ENCODE measurements around the gene CEP41. TPM values are rescaled to one million over a fixed set of nuclear protein-coding genes. Genes with fewer than 3 reads are reported as not detected.

Gene CEP41
- total RNA-seq, 2 experiments from 2014 or later, result 16.0 to 18.2 TPM

DNA sequence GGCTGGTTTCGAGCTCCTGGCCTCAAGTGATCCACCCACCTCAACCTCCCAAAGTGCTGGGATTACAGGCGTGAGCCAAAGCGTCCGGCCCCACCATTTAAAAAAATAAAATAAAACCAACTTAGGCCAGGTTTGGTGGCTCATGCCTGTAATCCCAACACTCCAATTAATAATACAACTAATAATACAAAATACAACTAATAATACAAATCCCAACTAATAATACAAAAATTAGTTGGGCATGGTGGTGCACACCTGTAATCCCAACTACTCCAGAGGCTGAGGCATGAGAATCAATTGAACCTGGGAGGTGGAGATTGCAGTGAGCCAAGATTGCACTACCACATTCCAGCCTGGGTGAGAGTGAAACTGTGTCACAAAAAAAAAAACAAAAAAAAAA, 27.6 kb downstream of the CEP41 start:
- H3K27ac Mint-ChIP-seq, result no peak overlapping the region
- peaks cover 57% of the 10 kb centered on the region for H3K4me1 Mint-ChIP-seq (ENCODE audit: low read depth)
- H3K27me3 Mint-ChIP-seq (ENCODE audit: low read depth), result no peaks in the 10 kb centered on the region
- DNase-seq, result no peak
- CTCF ChIA-PET, result interaction anchor here (0.6 kb wide), 1 partner anchor 419 kb away, joined by 3 read pairs; no protein-coding TSS in a partner anchor
- no peak overlapping the region for H3K4me3 Mint-ChIP-seq
- no peaks in the 10 kb centered on the region for H3K9me3 Mint-ChIP-seq
- intact Hi-C loops (cut with micrococcal nuclease), result no loop called here
- H3K36me3 Mint-ChIP-seq (ENCODE audit: low read depth), result peaks cover 8% of the 10 kb centered on the region

DNA sequence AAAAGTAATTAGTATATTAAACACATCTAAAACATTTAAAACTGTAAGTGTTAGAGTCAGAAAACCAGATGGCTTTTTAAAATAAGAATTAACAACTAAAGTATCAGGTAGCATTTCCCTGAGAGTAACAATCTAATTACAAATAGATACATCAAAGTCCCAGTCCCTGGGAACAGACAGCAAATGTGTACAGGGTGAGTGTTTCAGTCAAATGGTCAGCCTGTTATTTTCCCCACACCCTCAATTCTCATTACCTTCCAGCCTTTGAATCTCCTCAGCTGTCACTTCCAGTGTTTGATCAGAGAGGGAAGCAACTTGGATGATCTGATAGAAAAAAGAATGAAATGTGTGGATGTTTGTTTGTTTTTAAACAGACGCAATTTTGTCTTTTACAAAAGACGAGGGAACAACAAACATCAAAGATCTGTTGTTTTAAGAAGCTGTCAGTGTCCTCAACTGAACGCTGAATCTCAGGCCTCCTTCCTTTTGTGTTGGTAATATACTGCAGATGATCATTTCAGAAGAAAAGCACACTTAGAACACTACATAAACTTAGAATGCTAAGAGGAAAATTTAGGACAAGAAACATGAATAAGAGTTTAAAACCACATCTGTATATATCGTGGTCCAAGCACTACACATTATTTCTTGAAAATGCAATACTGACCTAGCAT, 29.8 kb downstream of the CEP41 start:
- CTCF ChIA-PET, result interaction anchor here (0.6 kb wide), 1 partner anchor 157 kb away, joined by 3 read pairs; no protein-coding TSS in a partner anchor
- Mint-ChIP-seq H3K36me3 (ENCODE audit: low read depth) (peaks cover 8% of the 10 kb centered on the region), H3K9me3 (no peaks in the 10 kb centered on the region), H3K4me1 (ENCODE audit: low read depth) (peaks cover 36% of the 10 kb centered on the region), H3K4me3 (no peak overlapping the region), H3K27me3 (ENCODE audit: low read depth) (no peaks in the 10 kb centered on the region), H3K27ac (no peak overlapping the region)
- DNase-seq, result no peak
- intact Hi-C loops (cut with micrococcal nuclease), result no loop called here

DNA sequence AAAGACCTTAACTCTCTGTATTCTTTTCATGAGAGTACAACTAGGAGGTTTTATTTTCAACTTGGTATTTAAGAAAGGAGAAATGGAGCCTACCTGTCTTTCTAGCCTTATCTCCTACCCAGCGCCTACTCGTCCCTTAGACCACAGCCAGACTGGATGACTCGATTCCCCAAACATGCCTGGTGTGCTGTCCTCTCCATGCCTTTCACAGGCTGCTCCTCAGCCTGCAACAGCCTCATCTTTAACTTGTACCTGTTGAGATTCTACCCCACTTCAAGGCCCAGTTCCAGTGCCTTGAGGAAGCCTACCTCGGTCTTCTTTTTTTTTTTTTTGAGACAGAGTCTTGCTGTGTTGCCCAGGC, 31.1 kb downstream of the CEP41 start:
- no peak for DNase-seq
- H3K4me3 Mint-ChIP-seq, result no peak overlapping the region
- CTCF ChIA-PET, result no interaction called here
- H3K27ac Mint-ChIP-seq, result no peak overlapping the region
- peaks cover 8% of the 10 kb centered on the region for H3K36me3 Mint-ChIP-seq (ENCODE audit: low read depth)
- no peaks in the 10 kb centered on the region for H3K9me3 Mint-ChIP-seq
- intact Hi-C loops (cut with micrococcal nuclease), result no loop called here
- no peaks in the 10 kb centered on the region for H3K27me3 Mint-ChIP-seq (ENCODE audit: low read depth)
- peaks cover 24% of the 10 kb centered on the region for H3K4me1 Mint-ChIP-seq (ENCODE audit: low read depth)

DNA sequence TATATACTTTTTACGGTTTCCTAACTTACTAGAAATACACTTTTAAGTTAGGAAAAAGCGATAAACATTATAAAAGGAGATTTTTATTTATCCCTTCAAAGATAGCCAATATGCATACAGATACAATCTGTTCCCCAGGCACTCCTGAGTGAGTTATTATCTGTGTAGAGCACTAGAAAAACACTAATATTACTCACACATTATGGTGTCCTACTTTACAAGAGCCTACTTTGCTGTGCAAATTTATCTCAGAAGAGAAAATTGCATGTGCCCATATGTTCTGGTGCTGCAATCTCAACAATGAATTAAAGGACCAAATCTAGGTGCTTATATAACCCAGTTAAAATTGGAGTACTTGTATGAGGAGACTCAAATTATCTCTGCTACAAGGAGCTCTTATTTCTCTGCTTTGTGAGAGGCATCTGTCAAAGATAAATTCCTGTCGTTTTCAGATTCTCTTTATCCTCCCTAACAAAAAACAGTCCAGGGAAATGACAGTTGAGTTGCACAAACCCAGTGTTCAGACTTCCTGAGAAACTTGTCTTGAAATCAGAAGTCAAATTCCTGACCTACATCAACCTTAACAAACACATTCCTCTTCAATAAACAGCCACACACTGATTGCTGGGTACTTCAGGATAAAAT, 31.6 kb downstream of the CEP41 start:
- no peaks in the 10 kb centered on the region for H3K27me3 Mint-ChIP-seq (ENCODE audit: low read depth)
- no peak overlapping the region for H3K27ac Mint-ChIP-seq
- no peaks in the 10 kb centered on the region for H3K9me3 Mint-ChIP-seq
- H3K4me1 Mint-ChIP-seq (ENCODE audit: low read depth), result peaks cover 20% of the 10 kb centered on the region
- intact Hi-C loops (cut with micrococcal nuclease), result no loop called here
- peaks cover 8% of the 10 kb centered on the region for H3K36me3 Mint-ChIP-seq (ENCODE audit: low read depth)
- H3K4me3 Mint-ChIP-seq, result no peak overlapping the region
- CTCF ChIA-PET, result no interaction called here
- no peak for DNase-seq

DNA sequence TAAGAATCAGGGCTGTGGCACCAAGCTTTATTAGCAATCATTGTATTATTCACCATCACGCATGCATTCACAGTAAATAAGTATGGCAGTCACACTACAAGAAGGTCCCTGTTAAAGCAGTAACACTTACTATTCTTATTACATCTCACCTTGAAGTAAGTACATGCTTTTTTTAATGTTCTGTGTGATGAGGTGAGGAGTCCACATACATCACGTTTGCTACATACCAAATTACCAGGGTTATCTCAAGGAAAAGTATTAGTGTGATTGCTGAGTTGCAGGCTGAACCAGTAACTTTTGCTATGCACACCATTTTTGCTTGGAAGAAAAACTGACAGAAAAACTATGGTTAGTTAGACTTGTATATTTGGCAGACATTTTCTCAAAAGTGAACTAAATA, 35.8 kb downstream of the CEP41 start:
- peaks cover 16% of the 10 kb centered on the region for H3K36me3 Mint-ChIP-seq (ENCODE audit: low read depth)
- no peak overlapping the region for H3K27ac Mint-ChIP-seq
- CTCF ChIA-PET, result no interaction called here
- no peaks in the 10 kb centered on the region for H3K27me3 Mint-ChIP-seq (ENCODE audit: low read depth)
- no peak for DNase-seq
- intact Hi-C loops (cut with micrococcal nuclease), result no loop called here
- H3K9me3 Mint-ChIP-seq, result no peaks in the 10 kb centered on the region
- peaks cover 4% of the 10 kb centered on the region for H3K4me1 Mint-ChIP-seq (ENCODE audit: low read depth)
- H3K4me3 Mint-ChIP-seq, result no peak overlapping the region

DNA sequence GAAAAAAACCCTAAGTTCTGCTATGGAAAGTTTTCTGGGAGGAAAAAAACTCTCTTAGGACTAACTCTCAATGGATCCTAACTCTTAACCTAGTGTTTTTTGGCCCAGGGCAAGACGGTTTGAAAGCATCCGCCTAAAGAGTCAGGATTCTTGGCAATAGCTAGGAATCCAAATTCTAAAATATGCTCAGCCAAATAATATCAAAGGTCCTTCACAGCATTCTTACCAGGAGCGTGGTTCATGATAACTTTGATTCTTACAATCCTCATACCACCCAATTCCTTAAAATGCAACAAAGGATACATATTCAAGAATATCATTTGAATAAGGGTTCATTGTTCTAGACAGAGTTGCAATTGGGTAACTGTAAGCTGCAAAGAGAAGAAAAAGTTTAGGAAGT, 39.2 kb downstream of the CEP41 start:
- intact Hi-C loops (cut with micrococcal nuclease), result no loop called here
- Mint-ChIP-seq H3K9me3 (no peaks in the 10 kb centered on the region), H3K4me1 (ENCODE audit: low read depth) (no peaks in the 10 kb centered on the region), H3K27ac (no peak overlapping the region), H3K27me3 (ENCODE audit: low read depth) (no peaks in the 10 kb centered on the region), H3K4me3 (no peak overlapping the region), H3K36me3 (ENCODE audit: low read depth) (peaks cover 17% of the 10 kb centered on the region)
- CTCF ChIA-PET, result no interaction called here
- no peak for DNase-seq

DNA sequence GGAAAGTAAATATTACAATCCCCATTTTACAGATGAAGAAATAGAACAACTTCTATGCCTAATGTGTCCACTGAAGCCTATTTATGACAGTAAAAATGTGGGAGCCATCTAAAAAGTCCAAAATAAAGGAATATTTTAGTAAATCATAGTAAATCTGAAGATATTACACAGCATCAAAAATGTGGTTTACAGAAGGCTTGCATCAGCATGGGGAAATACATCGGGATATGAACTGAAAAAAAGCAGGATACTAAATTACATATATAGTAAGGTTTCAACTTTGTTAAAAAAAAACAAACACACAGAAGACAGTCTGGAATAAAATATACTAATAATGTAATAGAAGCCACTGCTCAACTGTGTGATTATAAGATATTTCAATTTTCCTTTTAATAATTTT, 39.7 kb downstream of the CEP41 start:
- Mint-ChIP-seq H3K9me3 (no peaks in the 10 kb centered on the region), H3K4me3 (no peak overlapping the region), H3K27me3 (ENCODE audit: low read depth) (no peaks in the 10 kb centered on the region), H3K4me1 (ENCODE audit: low read depth) (no peaks in the 10 kb centered on the region), H3K27ac (no peak overlapping the region), H3K36me3 (ENCODE audit: low read depth) (peaks cover 17% of the 10 kb centered on the region)
- CTCF ChIA-PET, result no interaction called here
- intact Hi-C loops (cut with micrococcal nuclease), result no loop called here
- no peak for DNase-seq

DNA sequence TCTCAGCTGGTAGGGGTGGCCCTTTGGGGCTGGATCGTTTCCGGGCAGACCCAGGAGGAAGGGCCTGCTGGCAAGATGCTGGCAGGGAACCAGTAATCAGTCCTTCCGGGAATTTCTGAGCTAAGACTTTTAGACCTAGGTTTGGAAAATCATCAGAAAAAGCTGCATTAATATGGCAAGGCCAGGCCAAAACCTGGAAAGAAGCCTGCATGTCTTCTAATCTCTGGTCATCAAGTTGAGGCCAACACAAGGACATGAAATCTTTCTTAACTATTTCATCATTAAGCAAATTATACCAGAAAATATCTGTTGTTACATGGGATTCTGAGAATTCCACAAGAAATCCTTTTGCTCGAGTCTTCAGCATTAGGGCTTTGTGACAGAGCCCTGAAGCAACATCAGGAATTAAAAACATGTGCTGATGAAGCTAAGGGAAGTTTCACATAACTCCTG, 40.7 kb downstream of the CEP41 start:
- Mint-ChIP-seq H3K4me3 (no peak overlapping the region), H3K36me3 (ENCODE audit: low read depth) (peaks cover 17% of the 10 kb centered on the region), H3K27me3 (ENCODE audit: low read depth) (no peaks in the 10 kb centered on the region), H3K27ac (no peak overlapping the region), H3K4me1 (ENCODE audit: low read depth) (peaks cover 4% of the 10 kb centered on the region), H3K9me3 (no peaks in the 10 kb centered on the region)
- intact Hi-C loops (cut with micrococcal nuclease), result no loop called here
- CTCF ChIA-PET, result no interaction called here
- DNase-seq, result no peak

DNA sequence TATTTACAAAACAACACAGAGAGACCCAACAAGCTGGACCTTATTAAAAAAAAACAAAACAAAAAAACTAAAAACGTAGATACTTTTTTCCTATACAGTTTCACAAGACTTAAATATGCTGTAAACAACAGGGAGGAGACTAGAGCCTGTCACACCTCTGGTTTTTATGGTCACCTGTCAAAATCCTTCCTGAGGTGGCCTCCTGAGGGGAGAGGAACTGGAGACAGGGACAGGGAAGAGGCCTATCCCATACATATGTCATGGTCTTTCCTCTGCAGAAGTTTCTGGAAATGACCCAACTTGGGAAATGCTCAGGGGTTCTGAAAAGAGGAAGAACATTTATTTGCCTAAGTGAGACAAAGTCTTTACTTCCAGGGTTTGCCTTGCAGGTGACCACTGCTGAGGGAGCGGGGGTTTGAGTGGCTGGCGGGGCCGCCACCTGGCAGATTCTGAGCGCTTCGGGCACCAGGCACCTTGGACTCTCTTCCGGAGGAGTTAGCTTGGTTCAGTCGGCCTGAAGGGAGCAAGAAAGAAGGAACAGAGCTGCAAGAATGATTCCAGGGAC, 42.2 kb downstream of the CEP41 start:
- DNase-seq, result no peak
- H3K9me3 Mint-ChIP-seq, result no peaks in the 10 kb centered on the region
- intact Hi-C loops (cut with micrococcal nuclease), result no loop called here
- H3K27me3 Mint-ChIP-seq (ENCODE audit: low read depth), result no peaks in the 10 kb centered on the region
- CTCF ChIA-PET, result no interaction called here
- peaks cover 18% of the 10 kb centered on the region for H3K4me1 Mint-ChIP-seq (ENCODE audit: low read depth)
- no peak overlapping the region for H3K4me3 Mint-ChIP-seq
- H3K36me3 Mint-ChIP-seq (ENCODE audit: low read depth), result peaks cover 17% of the 10 kb centered on the region
- H3K27ac Mint-ChIP-seq, result no peak overlapping the region

DNA sequence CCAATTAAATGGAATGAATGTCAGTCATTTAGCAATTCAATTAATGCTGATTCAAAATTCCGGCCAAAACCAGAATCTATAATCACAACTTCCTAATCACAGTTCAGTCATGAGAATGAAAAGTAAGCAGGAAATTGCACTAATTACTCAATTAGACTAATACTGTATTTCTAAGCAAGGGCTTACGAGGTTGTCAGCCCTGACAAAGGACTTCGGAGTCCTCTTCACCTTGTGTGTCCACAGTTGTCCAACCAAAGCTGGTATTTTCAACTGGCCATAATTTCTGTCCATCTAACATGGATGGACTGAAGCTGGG, 43.1 kb downstream of the CEP41 start:
- H3K4me3 Mint-ChIP-seq, result no peak overlapping the region
- DNase-seq, result no peak
- H3K27me3 Mint-ChIP-seq (ENCODE audit: low read depth), result no peaks in the 10 kb centered on the region
- no peaks in the 10 kb centered on the region for H3K9me3 Mint-ChIP-seq
- H3K27ac Mint-ChIP-seq, result no peak overlapping the region
- H3K4me1 Mint-ChIP-seq (ENCODE audit: low read depth), result peaks cover 20% of the 10 kb centered on the region
- peaks cover 17% of the 10 kb centered on the region for H3K36me3 Mint-ChIP-seq (ENCODE audit: low read depth)
- CTCF ChIA-PET, result interaction anchor here (0.7 kb wide), 1 partner anchor 361 kb away, joined by 3 read pairs; no protein-coding TSS in a partner anchor
- intact Hi-C loops (cut with micrococcal nuclease), result no loop called here

DNA sequence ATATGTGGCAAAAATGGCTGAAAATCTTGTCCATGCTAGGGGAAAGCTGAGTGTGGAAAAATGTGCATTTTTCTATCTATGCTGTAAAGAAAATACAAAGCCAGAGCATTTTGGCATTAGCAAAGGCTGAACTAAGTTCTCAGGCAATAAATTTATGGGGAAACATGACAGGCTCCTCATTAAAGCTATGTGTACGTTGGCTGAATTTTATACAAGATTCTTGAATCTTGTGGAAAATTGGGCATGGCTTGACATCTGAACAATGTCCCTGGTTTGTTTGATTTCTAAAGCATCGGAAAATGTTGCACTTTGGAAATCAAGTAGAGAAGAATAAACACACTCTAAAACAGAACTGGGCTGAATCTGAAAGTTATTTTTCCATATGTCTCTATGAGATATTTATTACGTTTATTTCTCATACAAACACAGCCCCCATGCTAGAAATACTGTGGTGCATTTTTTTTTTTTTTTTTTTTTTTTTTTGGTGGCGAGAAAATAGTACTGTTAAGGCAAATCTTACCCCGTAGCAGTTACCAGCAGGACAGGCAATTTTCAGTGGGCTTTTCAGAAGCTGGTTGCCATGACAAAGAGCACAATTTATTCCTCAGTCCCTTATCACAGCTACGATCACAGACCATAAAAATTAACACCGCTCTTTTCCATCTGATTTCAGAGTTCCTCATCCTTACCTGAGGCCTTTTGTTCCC, 43.6 kb downstream of the CEP41 start:
- Mint-ChIP-seq H3K9me3 (no peaks in the 10 kb centered on the region), H3K4me1 (ENCODE audit: low read depth) (peaks cover 20% of the 10 kb centered on the region), H3K27ac (no peak overlapping the region), H3K36me3 (ENCODE audit: low read depth) (peaks cover 12% of the 10 kb centered on the region), H3K27me3 (ENCODE audit: low read depth) (no peaks in the 10 kb centered on the region), H3K4me3 (no peak overlapping the region)
- CTCF ChIA-PET, result interaction anchor here (0.7 kb wide), 1 partner anchor 361 kb away, joined by 3 read pairs; no protein-coding TSS in a partner anchor
- intact Hi-C loops (cut with micrococcal nuclease), result no loop called here
- DNase-seq, result no peak

DNA sequence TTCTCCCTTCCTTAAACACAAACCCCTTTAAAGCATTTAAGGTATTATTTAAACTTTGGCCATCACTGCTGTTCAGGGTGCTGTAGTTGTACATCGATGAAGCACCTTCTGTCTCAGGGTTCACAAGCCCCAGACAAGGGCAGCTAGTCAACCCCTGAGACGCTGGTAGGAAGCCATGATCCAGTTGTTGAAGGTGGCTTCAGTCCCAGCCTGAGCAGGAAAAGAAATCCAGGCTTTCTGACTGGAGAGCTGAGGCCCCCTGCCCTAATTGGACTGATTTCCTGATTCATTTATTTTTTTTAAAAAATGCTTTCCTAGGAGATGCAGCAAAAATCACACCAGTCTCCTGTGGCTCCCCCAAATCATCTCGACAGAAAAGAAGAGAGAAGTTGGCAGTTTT, 44.7 kb downstream of the CEP41 start:
- Mint-ChIP-seq H3K4me1 (ENCODE audit: low read depth) (peaks cover 20% of the 10 kb centered on the region), H3K4me3 (no peak overlapping the region), H3K9me3 (no peaks in the 10 kb centered on the region), H3K27ac (no peak overlapping the region), H3K27me3 (ENCODE audit: low read depth) (no peaks in the 10 kb centered on the region), H3K36me3 (ENCODE audit: low read depth) (peaks cover 10% of the 10 kb centered on the region)
- CTCF ChIA-PET, result no interaction called here
- intact Hi-C loops (cut with micrococcal nuclease), result no loop called here
- no peak for DNase-seq
